ENCODE results near the gene ZIC2.

The ZIC2 gene

GRCh38 chr13:100014621-100015020, 33.0 kb downstream of the ZIC2 start:
- Histone ChIP-seq H3K36me3 (replicated peaks; ENCODE audit: low read depth, low read length) (no peaks in the 10 kb centered on the region), H3K9ac (ENCODE audit: low read length) (no peak overlapping the region), H3K79me2 (ENCODE audit: low read length) (no peaks in the 10 kb centered on the region), H3K4me2 (ENCODE audit: low read length) (no peak overlapping the region), H3K9me3 (ENCODE audit: insufficient read depth, low read length) (no peaks in the 10 kb centered on the region), H4K20me1 (ENCODE audit: insufficient read depth, low read length) (no peaks in the 10 kb centered on the region), H3K4me3 (ENCODE audit: low read length) (no peak overlapping the region), H3K27ac (ENCODE audit: low read length) (no peak overlapping the region), H3K4me1 (ENCODE audit: low read length) (no peaks in the 10 kb centered on the region), H2AFZ (ENCODE audit: low read depth, low read length) (no peak overlapping the region), H3K27me3 (ENCODE audit: low read depth, low read length) (0 out of 2 replicates have a peak, but pooled peaks cover 4% of the 10 kb centered on the region)
- TF ChIP-seq EZH2phosphoT487 (IDR thresholded peaks at IDR 0.05; ENCODE audit: low read depth) (no peak), CTCF (IDR thresholded peaks at IDR 0.05; ENCODE audit: low read depth, low read length) (no peak)

DNA sequence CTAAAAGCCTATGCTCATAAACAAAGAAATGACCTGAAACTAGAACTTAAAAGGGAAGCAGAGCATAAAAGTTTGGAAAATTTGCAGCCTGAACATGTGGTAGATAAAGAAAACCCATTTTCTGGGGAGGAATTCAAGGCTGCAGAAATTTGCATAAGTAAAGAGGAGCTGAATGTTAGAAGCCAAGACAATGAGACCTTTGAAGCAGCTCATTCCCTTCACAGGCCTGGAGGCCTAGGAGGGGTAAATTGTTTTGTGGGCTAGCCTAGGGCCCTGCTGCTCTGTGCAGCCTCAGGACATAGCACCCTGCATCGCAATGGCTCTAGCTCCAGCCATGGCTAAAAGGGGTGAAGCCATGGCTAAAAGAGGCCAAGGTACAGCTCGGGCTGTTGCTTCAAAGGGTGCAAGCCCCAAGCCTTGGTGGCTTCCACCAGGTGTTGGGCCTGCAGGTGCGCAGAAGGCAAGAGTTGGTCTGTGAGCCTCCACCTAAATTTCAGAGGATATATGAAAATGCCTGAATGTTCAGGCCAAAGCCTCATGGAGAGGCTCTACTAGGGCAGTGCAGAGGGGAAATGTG, 38.3 kb downstream of the ZIC2 start:
- H3K4me2 ChIP-seq (ENCODE audit: low read length): no peak overlapping the region
- no peaks in the 10 kb centered on the region for H3K36me3 ChIP-seq (replicated peaks; ENCODE audit: low read depth, low read length)
- no peaks in the 10 kb centered on the region for H3K79me2 ChIP-seq (ENCODE audit: low read length)
- TF ChIP-seq EZH2phosphoT487 (IDR thresholded peaks at IDR 0.05; ENCODE audit: low read depth) (no peak), CTCF (IDR thresholded peaks at IDR 0.05; ENCODE audit: low read depth, low read length) (no peak)
- no peaks in the 10 kb centered on the region for H3K4me1 ChIP-seq (ENCODE audit: low read length)
- H3K9me3 ChIP-seq (ENCODE audit: insufficient read depth, low read length): no peaks in the 10 kb centered on the region
- H3K27ac ChIP-seq (ENCODE audit: low read length): no peak overlapping the region
- H4K20me1 ChIP-seq (ENCODE audit: insufficient read depth, low read length): no peaks in the 10 kb centered on the region
- no peak overlapping the region for H3K4me3 ChIP-seq (ENCODE audit: low read length)
- H3K27me3 ChIP-seq (ENCODE audit: low read depth, low read length): no peaks in the 10 kb centered on the region
- no peak overlapping the region for H3K9ac ChIP-seq (ENCODE audit: low read length)
- H2AFZ ChIP-seq (ENCODE audit: low read depth, low read length): no peak overlapping the region

GRCh38 chr13:100022798-100023197, 41.2 kb downstream of the ZIC2 start:
- no peak overlapping the region for H3K4me3 ChIP-seq (ENCODE audit: low read length)
- H3K4me2 ChIP-seq (ENCODE audit: low read length): no peak overlapping the region
- no peaks in the 10 kb centered on the region for H3K36me3 ChIP-seq (replicated peaks; ENCODE audit: low read depth, low read length)
- H3K27me3 ChIP-seq (ENCODE audit: low read depth, low read length): no peaks in the 10 kb centered on the region
- no peaks in the 10 kb centered on the region for H3K9me3 ChIP-seq (ENCODE audit: insufficient read depth, low read length)
- no peaks in the 10 kb centered on the region for H3K4me1 ChIP-seq (ENCODE audit: low read length)
- no peaks in the 10 kb centered on the region for H4K20me1 ChIP-seq (ENCODE audit: insufficient read depth, low read length)
- H3K9ac ChIP-seq (ENCODE audit: low read length): no peak overlapping the region
- H3K27ac ChIP-seq (ENCODE audit: low read length): no peak overlapping the region
- TF ChIP-seq EZH2phosphoT487 (IDR thresholded peaks at IDR 0.05; ENCODE audit: low read depth) (no peak), CTCF (IDR thresholded peaks at IDR 0.05; ENCODE audit: low read depth, low read length) (no peak)
- no peaks in the 10 kb centered on the region for H3K79me2 ChIP-seq (ENCODE audit: low read length)
- no peak overlapping the region for H2AFZ ChIP-seq (ENCODE audit: low read depth, low read length)

DNA sequence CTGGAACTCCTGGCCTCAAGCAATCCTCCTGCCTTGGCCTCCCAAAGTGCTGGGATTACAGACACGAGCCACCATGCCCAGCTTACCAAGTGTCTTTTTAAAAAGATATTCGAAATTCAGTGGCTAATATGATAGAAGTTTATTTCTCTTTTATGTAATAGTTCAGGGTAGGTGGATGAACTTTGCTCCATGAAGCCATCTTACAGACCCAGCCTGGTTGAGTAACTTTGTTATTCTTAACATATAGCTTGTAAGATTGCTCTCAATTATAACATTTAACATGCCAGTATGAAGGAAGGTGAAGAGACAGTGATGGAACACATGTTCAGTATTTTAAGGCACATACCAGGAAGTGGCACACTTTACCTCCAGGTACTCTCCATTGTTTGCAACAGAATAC, 42.4 kb downstream of the ZIC2 start:
- H2AFZ ChIP-seq (ENCODE audit: low read depth, low read length): no peak overlapping the region
- no peak overlapping the region for H3K9ac ChIP-seq (ENCODE audit: low read length)
- no peak overlapping the region for H3K27ac ChIP-seq (ENCODE audit: low read length)
- no peaks in the 10 kb centered on the region for H3K27me3 ChIP-seq (ENCODE audit: low read depth, low read length)
- no peaks in the 10 kb centered on the region for H4K20me1 ChIP-seq (ENCODE audit: insufficient read depth, low read length)
- no peaks in the 10 kb centered on the region for H3K79me2 ChIP-seq (ENCODE audit: low read length)
- no peaks in the 10 kb centered on the region for H3K4me1 ChIP-seq (ENCODE audit: low read length)
- no peaks in the 10 kb centered on the region for H3K36me3 ChIP-seq (replicated peaks; ENCODE audit: low read depth, low read length)
- TF ChIP-seq EZH2phosphoT487 (IDR thresholded peaks at IDR 0.05; ENCODE audit: low read depth) (no peak), CTCF (IDR thresholded peaks at IDR 0.05; ENCODE audit: low read depth, low read length) (no peak)
- H3K4me3 ChIP-seq (ENCODE audit: low read length): no peak overlapping the region
- H3K4me2 ChIP-seq (ENCODE audit: low read length): no peak overlapping the region
- no peaks in the 10 kb centered on the region for H3K9me3 ChIP-seq (ENCODE audit: insufficient read depth, low read length)

All from OCI-LY3 (cell line).